Activated B cell treated with CpG ODN at 0.5 μM for 24 hours (primary cell): ENCODE measurements around the gene NT5C3B. TPM values are rescaled to one million over a fixed set of nuclear protein-coding genes. Genes with fewer than 3 reads are reported as not detected.

Source experiments
- ATAC-seq: fragments of 200-7000 bp; cut with Tn5 transposase; one replicate; pipeline ENCODE4 v1.10.0; 2021; ENCODE audit warnings: low read depth, mild to moderate bottlenecking, moderate library complexity
- CTCF ChIA-PET: fragments of 350-600 bp; sonication (Branson Sonifier 250); formaldehyde crosslinking; loops from one replicate; lab custom pipeline; 2021; ENCODE audit warnings: antibody characterized with exemption; lab: Charles Lee
- POLR2A ChIA-PET: fragments of 350-600 bp; sonication (Branson Sonifier 250); formaldehyde crosslinking; loops from one replicate; lab custom pipeline; 2021; ENCODE audit warnings: antibody characterized with exemption; lab: Charles Lee
- DNase-seq: peaks from one replicate; pipeline ENCODE4 v3.0.0; 2022
- H3K27ac Mint-ChIP-seq: one replicate; pipeline ENCODE4 v1.8.0; 2020; ENCODE audit warnings: mixed read lengths
- H3K27me3 Mint-ChIP-seq: one replicate; pipeline ENCODE4 v1.8.0; 2021; ENCODE audit warnings: mixed read lengths
- H3K36me3 Mint-ChIP-seq: one replicate; pipeline ENCODE4 v1.8.0; 2021; ENCODE audit warnings: low read depth, mixed read lengths
- H3K4me1 Mint-ChIP-seq: one replicate; pipeline ENCODE4 v1.8.0; 2021; ENCODE audit warnings: mixed read lengths
- H3K4me3 Mint-ChIP-seq: one replicate; pipeline ENCODE4 v1.8.0; 2020; ENCODE audit warnings: mild to moderate bottlenecking, mixed read lengths
- H3K9me3 Mint-ChIP-seq: one replicate; pipeline ENCODE4 v1.8.0; 2020; ENCODE audit warnings: mixed read lengths
- intact Hi-C: fragments of 100-400 bp; cut with micrococcal nuclease; formaldehyde crosslinking; loops from one replicate; pipeline ENCODE4 v1.15.1; 2024
- total RNA-seq: library from RNA; stranded (reverse); gene quantifications from 2 replicates; pipeline ENCODE4 v1.2.3, GENCODE V29; 2022
- TF ChIP-seq, protein P1 (sequence below): fragments of 200-600 bp; IDR thresholded peaks from one replicate; pipeline ENCODE4 v1.8.0; 2022; ENCODE audit warnings: antibody characterized with exemption, mild to moderate bottlenecking

Gene NT5C3B
- total RNA-seq, 1 donor from 2014 or later: 38.7 TPM

DNA sequence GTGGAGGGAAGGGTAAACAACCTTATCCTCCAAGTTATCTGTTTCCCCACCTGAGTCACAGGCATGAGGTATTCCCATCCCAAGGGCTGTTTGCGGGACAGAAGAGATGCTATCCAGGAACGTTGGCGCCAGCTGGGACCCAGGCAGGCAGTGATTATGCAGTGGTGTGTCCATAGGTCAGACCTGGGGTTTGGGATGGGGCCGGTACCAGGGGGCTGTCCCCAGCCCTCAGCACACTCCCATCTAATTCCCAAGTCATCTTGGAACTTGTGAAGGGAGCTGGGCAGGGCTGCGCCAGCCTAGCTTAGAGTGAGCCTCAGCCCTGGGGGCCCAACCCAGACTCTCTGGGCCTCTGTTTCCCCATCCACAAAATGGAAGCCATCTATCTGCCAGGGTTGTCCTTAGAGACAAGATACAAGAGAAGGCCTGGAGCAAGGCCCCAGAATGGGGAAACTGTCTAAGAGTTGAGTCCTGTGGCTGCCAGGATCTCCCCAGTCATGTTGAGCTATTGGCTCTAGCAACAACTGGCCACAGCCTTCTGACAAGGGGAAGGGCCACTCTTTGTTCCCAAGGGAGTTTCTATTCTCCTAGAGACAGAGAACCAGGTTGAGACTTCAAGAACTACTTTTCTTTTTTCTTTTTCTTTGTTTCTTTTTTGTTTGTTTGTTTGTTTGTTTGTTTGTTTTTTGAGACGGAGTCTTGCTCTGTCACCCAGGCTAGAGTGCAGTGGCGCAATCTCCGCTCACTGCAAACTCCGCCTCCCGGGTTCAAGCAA, 39.7 kb downstream of the NT5C3B start:
- intact Hi-C loops: no loop called here
- ATAC-seq (no peak), DNase-seq (no peak)
- Mint-ChIP-seq H3K27ac (no peak overlapping the region), H3K9me3 (no peaks in the 10 kb centered on the region), H3K36me3 (no peaks in the 10 kb centered on the region), H3K4me1 (peaks cover 5% of the 10 kb centered on the region), H3K4me3 (no peak overlapping the region), H3K27me3 (no peaks in the 10 kb centered on the region)
- TF ChIP-seq, protein P1, sequence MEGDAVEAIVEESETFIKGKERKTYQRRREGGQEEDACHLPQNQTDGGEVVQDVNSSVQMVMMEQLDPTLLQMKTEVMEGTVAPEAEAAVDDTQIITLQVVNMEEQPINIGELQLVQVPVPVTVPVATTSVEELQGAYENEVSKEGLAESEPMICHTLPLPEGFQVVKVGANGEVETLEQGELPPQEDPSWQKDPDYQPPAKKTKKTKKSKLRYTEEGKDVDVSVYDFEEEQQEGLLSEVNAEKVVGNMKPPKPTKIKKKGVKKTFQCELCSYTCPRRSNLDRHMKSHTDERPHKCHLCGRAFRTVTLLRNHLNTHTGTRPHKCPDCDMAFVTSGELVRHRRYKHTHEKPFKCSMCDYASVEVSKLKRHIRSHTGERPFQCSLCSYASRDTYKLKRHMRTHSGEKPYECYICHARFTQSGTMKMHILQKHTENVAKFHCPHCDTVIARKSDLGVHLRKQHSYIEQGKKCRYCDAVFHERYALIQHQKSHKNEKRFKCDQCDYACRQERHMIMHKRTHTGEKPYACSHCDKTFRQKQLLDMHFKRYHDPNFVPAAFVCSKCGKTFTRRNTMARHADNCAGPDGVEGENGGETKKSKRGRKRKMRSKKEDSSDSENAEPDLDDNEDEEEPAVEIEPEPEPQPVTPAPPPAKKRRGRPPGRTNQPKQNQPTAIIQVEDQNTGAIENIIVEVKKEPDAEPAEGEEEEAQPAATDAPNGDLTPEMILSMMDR: no peak
- POLR2A ChIA-PET: no interaction called here
- CTCF ChIA-PET: no interaction called here

DNA sequence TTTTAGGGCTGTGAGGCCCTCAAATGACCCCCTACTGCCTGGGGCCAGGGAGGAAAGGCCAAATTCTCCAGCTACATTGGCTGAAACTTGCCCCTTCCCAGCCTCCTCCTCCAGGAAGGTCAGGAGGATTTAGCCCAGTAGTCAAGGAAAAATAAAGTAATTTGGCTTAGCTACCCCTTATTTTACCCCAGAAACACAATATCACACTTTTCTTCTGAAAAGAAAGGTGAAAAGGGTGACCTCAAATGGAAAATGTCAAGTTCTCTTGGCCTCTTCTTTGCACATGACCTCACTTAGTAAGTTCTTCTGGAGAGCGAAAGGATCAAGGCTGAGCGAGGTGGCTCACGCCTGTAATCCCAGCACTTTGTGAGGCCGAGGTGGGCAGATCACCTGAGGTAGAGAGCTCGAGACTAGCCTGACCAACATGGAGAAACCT, 41.5 kb downstream of the NT5C3B start:
- no peak overlapping the region for H3K4me3 Mint-ChIP-seq
- no peak overlapping the region for H3K27ac Mint-ChIP-seq
- ATAC-seq (no peak), DNase-seq (no peak)
- ChIA-PET CTCF (interaction anchor here (1.9 kb wide), 1 partner anchor 57 kb away, joined by 5 read pairs; no protein-coding TSS in a partner anchor), POLR2A (interaction anchor here (0.5 kb wide), 1 partner anchor 315 kb away, joined by 6 read pairs; no protein-coding TSS in a partner anchor)
- no peaks in the 10 kb centered on the region for H3K36me3 Mint-ChIP-seq
- H3K9me3 Mint-ChIP-seq: no peaks in the 10 kb centered on the region
- intact Hi-C loops: no loop called here
- no peaks in the 10 kb centered on the region for H3K27me3 Mint-ChIP-seq
- no peaks in the 10 kb centered on the region for H3K4me1 Mint-ChIP-seq
- TF ChIP-seq, protein P1: no peak

DNA sequence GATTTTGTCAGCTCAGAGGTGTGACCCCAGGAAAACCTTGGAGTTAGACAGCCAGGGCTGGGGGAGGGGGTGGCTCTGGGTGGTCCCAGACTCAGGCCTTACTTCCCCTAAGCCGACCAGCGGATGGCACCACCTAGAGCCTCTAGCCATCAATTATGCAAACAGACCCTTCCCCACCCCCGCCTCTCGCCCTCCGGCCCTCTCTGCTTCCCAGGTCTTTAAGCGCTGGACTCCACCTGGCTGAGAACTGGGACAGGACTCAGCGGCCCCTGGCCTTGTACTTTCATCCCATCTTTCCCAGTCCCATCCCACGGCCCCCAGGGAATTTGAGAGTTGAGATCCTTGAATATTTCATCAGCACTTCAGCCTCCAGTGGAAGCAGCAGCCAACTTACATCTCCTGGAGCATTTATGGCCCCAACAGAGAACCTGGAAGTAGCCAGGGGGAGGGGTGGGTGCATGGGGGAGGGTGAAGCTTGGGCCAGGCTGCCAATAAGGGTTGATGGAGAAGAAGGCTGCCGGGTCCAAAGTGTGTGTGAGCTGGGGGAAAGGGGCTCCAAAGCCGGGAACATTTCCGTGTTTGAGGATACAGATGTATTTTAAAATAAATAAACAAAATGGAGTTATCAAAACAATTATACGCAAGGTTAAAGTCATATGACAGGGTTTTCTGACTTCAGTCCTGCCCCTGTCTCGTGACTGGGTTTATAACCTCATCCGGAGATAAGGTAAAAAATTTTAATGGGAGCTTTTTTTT, 42.1 kb downstream of the NT5C3B start:
- TF ChIP-seq, protein P1: no peak
- Mint-ChIP-seq H3K36me3 (no peaks in the 10 kb centered on the region), H3K4me1 (peaks cover 2% of the 10 kb centered on the region), H3K27ac (no peak overlapping the region), H3K4me3 (no peak overlapping the region), H3K27me3 (no peaks in the 10 kb centered on the region), H3K9me3 (no peaks in the 10 kb centered on the region)
- intact Hi-C loops: no loop called here
- ATAC-seq (no peak), DNase-seq (no peak)
- ChIA-PET POLR2A (interaction anchor here (0.5 kb wide), 1 partner anchor 316 kb away, joined by 6 read pairs; no protein-coding TSS in a partner anchor), CTCF (interaction anchor here (1.9 kb wide), 1 partner anchor 56 kb away, joined by 5 read pairs; no protein-coding TSS in a partner anchor)

DNA sequence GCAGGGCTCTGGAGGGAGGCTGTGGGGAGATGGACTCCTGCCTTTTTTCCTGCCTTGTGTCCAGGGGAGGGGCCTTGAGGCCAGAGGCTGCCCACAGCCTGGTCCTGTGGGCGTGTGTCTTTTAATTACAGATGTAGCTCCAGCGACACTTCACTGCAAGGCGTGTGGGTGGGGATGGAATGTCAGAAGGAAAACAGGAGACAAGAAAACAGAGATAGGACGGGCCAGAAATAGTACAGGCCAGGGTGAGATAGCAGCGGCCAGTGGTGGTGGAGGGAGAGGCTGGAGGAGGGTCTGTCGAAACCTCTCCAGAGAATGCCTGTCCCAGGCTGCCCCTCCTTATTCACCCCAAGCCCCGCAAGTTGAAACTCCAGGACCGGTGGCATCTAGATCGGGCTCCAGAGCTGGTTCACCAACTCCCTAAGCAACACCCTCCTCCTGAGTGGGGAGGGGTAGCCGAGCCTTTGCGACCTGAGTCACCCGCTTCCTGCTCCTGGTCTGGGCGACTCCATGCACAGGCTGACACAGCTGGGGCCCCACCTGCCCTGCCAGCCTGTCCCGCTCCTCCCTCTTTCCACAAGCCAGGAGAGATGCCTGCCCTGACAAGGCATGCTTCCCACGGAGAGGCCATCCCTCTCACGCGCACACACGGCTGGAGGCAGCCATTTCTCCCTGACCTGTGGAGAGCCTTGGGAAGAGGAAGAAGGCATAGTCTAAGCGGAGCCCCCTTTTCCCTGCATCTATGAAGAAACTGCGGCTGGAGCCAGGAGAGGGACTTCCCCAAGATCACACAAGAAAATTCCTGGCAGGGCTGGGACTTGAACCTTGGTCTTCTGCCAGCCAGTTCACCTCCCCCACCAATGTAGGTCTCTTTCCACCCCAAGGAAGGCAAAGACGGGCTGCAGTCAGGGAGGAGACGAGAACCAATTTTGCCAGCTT, 42.9 kb downstream of the NT5C3B start:
- Mint-ChIP-seq H3K27me3 (no peaks in the 10 kb centered on the region), H3K36me3 (no peaks in the 10 kb centered on the region), H3K9me3 (no peaks in the 10 kb centered on the region), H3K27ac (no peak overlapping the region), H3K4me3 (no peak overlapping the region), H3K4me1 (peaks cover 8% of the 10 kb centered on the region)
- POLR2A ChIA-PET: no interaction called here
- ATAC-seq (no peak), DNase-seq (no peak)
- CTCF ChIA-PET: no interaction called here
- intact Hi-C loops: no loop called here
- TF ChIP-seq, protein P1: no peak
